DND-41 (cell line): ENCODE measurements around the gene WWC1.

Source experiments
- ATAC-seq: fragments of 200-7000 bp; cut with Tn5 transposase; 3 replicates; pipeline ENCODE4 v1.9.1; 2021; ENCODE audit warnings: low read depth; ENCODE audit not compliant: insufficient read depth
- DNase-seq: peaks from one replicate; pipeline ENCODE4 v3.0.0-alpha.2; 2020
- H2AFZ ChIP-seq: 2 replicates; pipeline ENCODE4 v1.6.0; 2012; ENCODE audit warnings: low read depth, low read length
- H3K27ac ChIP-seq: 2 replicates; pipeline ENCODE4 v1.5.1; 2012; ENCODE audit warnings: low read length, inconsistent platforms
- H3K27me3 ChIP-seq: fragments of 200-600 bp; sonication (generic); 2 replicates; pipeline ENCODE4 v1.6.0; 2012; ENCODE audit warnings: low read length, mild to moderate bottlenecking, inconsistent platforms; ENCODE audit not compliant: insufficient read depth, poor library complexity
- H3K36me3 ChIP-seq: 2 replicates; pipeline ENCODE4 v1.5.1; 2012; ENCODE audit warnings: low read length, inconsistent platforms; ENCODE audit not compliant: insufficient read depth
- H3K4me1 ChIP-seq: 2 replicates; pipeline ENCODE4 v1.5.1; 2012; ENCODE audit warnings: mild to moderate bottlenecking, low read length; ENCODE audit not compliant: insufficient read depth
- H3K4me2 ChIP-seq: 2 replicates; pipeline ENCODE4 v1.6.0; 2012; ENCODE audit warnings: mild to moderate bottlenecking, moderate library complexity, low read length, inconsistent platforms; ENCODE audit not compliant: insufficient read depth
- H3K4me3 ChIP-seq, 2 experiments: fragments of 200-600 bp in 1 of 2; shearing (Covaris generic) in 1 of 2; 2 replicates each; pipeline ENCODE4 v1.5.1; 2012 to 2016; ENCODE audit warnings: inconsistent platforms in 2 of 2, low read length in 2 of 2, mild to moderate bottlenecking in 2 of 2, low read depth in 1 of 2, moderate library complexity in 1 of 2
- H3K79me2 ChIP-seq: 2 replicates; pipeline ENCODE4 v1.6.0; 2012; ENCODE audit warnings: low read length, inconsistent platforms; ENCODE audit not compliant: insufficient read depth
- H3K9ac ChIP-seq: 2 replicates; pipeline ENCODE4 v1.6.0; 2012; ENCODE audit warnings: low read depth, mild to moderate bottlenecking, inconsistent platforms, low read length, moderate library complexity
- H3K9me3 ChIP-seq: 2 replicates; pipeline ENCODE4 v1.5.1; 2012; ENCODE audit warnings: low read length, moderate library complexity, mild to moderate bottlenecking, inconsistent platforms; ENCODE audit not compliant: insufficient read depth, severe bottlenecking
- H4K20me1 ChIP-seq: 2 replicates; pipeline ENCODE4 v1.6.0; 2012; ENCODE audit warnings: low read length; ENCODE audit not compliant: insufficient read depth
- EZH2 ChIP-seq: IDR thresholded peaks from 3 replicates; pipeline ENCODE4 v1.6.1; 2012; ENCODE audit warnings: borderline replicate concordance, low read depth, mild to moderate bottlenecking, moderate library complexity, low read length, inconsistent platforms; ENCODE audit not compliant: severe bottlenecking
- TF ChIP-seq, protein P1 (sequence below): IDR thresholded peaks from 2 replicates; pipeline ENCODE4 v1.5.1; 2012; ENCODE audit warnings: borderline replicate concordance, low read length, moderate library complexity, mild to moderate bottlenecking; ENCODE audit not compliant: poor library complexity, severe bottlenecking; ENCODE audit errors: extremely low read depth

WWC1 gene

DNA sequence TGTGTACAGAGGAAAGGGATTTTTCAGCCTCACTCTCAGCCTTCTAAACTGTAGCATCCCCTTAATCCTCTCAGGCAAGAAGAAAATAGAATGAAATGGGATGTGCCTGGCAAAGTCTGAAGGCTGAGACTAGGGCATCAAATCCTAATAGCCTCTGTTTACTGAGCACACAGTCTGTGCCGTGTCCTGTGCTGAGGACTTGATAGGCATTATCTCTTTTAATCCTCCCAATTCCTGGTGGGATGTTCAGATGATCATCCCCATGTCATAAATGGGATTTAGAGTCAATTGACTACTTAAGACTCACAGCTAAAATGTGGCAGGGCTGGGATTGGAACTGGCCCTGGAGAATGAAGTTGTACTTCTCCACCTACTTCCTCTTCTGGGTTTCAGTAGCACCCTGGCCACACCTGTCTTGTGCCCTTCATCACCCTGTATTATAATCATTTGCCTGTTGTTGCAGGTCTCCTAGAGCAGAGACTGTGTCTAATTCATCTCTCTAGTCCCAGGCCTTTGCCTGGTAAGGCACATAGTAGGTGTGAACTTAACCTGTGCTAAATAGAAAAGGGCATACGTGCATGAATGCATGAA, 81.0 kb downstream of the WWC1 start:
- H3K27ac ChIP-seq: no peak overlapping the region
- H3K36me3 ChIP-seq: no peaks in the 10 kb centered on the region
- no peaks in the 10 kb centered on the region for H4K20me1 ChIP-seq
- no peak overlapping the region for H3K9ac ChIP-seq
- ATAC-seq: no peak
- H2AFZ ChIP-seq: no peak overlapping the region
- no peaks in the 10 kb centered on the region for H3K79me2 ChIP-seq
- peaks cover 4% of the 10 kb centered on the region for H3K27me3 ChIP-seq
- no peak overlapping the region for H3K4me3 ChIP-seq
- TF ChIP-seq, protein P1, sequence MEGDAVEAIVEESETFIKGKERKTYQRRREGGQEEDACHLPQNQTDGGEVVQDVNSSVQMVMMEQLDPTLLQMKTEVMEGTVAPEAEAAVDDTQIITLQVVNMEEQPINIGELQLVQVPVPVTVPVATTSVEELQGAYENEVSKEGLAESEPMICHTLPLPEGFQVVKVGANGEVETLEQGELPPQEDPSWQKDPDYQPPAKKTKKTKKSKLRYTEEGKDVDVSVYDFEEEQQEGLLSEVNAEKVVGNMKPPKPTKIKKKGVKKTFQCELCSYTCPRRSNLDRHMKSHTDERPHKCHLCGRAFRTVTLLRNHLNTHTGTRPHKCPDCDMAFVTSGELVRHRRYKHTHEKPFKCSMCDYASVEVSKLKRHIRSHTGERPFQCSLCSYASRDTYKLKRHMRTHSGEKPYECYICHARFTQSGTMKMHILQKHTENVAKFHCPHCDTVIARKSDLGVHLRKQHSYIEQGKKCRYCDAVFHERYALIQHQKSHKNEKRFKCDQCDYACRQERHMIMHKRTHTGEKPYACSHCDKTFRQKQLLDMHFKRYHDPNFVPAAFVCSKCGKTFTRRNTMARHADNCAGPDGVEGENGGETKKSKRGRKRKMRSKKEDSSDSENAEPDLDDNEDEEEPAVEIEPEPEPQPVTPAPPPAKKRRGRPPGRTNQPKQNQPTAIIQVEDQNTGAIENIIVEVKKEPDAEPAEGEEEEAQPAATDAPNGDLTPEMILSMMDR: no peak
- TF ChIP-seq EZH2: no peak
- no peak for DNase-seq
- no peaks in the 10 kb centered on the region for H3K9me3 ChIP-seq
- H3K4me2 ChIP-seq: no peak overlapping the region
- no peaks in the 10 kb centered on the region for H3K4me1 ChIP-seq

DNA sequence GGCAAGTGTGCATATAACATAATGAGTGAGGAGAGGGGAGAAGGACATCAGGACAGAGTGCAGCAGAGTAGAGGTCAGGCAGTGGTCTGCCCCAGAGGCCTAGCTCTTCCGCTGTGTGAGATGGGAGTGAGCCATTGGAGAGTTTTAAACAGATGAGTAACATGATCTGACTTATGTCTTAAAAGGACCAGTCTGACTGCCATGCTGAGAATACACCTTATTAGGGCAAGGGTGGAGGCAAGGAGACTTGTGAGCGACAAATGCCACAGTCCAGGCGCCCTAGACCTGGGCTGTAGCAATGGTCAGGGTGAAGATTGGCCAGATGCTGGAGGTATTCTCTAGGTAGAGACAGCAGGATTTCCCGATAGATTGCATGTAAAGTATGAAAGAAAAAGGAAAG, 83.1 kb downstream of the WWC1 start:
- Histone ChIP-seq H4K20me1 (no peaks in the 10 kb centered on the region), H3K27ac (no peak overlapping the region), H3K9ac (no peak overlapping the region), H3K4me2 (no peak overlapping the region), H3K4me3 (no peak overlapping the region), H3K27me3 (peaks cover 4% of the 10 kb centered on the region), H3K9me3 (no peaks in the 10 kb centered on the region), H3K36me3 (no peaks in the 10 kb centered on the region), H2AFZ (no peak overlapping the region), H3K4me1 (no peaks in the 10 kb centered on the region), H3K79me2 (no peaks in the 10 kb centered on the region)
- no peak for TF ChIP-seq EZH2
- TF ChIP-seq, protein P1: no peak
- no peak for ATAC-seq
- DNase-seq: no peak

DNA sequence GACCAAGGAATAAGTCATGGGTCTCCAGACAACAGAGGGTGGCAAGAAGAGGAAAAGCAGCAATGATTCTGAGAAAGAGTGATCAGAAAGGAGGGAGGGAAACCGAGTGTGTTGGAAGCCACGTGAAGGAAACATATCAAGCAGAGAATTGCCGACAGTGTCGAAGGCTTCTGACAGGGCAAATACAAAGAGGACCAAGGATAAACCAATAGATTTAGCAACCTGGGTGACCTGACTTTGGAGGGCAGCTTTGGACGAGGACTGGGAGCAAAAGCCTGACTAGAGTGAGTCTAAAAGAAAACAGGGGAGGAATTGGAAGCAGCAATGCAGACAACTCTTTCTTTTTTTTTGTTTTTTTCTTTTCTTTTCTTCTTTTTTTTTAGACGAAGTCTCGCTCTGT, 83.8 kb downstream of the WWC1 start:
- no peak for ATAC-seq
- Histone ChIP-seq H3K4me2 (no peak overlapping the region), H3K36me3 (no peaks in the 10 kb centered on the region), H3K27me3 (peaks cover 4% of the 10 kb centered on the region), H3K27ac (no peak overlapping the region), H3K9ac (no peak overlapping the region), H3K79me2 (no peaks in the 10 kb centered on the region), H3K4me3 (no peak overlapping the region), H4K20me1 (no peaks in the 10 kb centered on the region), H2AFZ (no peak overlapping the region), H3K4me1 (no peaks in the 10 kb centered on the region), H3K9me3 (no peaks in the 10 kb centered on the region)
- no peak for DNase-seq
- TF ChIP-seq, protein P1: no peak
- TF ChIP-seq EZH2: no peak
